H1 (cell line): ENCODE data around the gene LRR1. TPM values are rescaled to one million over a fixed set of nuclear protein-coding genes. Genes with fewer than 3 reads are reported as not detected.

ENCODE experiments used
- CTCF ChIA-PET: fragments of 300-600 bp; sonication (Branson Sonifier 250); formaldehyde crosslinking; loops from one replicate; lab custom pipeline; 2021; ENCODE audit not compliant: partially characterized antibody; lab: Charles Lee
- POLR2A ChIA-PET: fragments of 300-600 bp; sonication (Branson Sonifier 250); formaldehyde crosslinking; loops from one replicate; lab custom pipeline; 2021; ENCODE audit warnings: inconsistent platforms; ENCODE audit not compliant: partially characterized antibody; lab: Charles Lee
- DNase-seq, 2 experiments: peaks; one replicate each; pipeline versions ENCODE4 v3.0.0 to v3.0.0-alpha.2; 2010 to 2022; ENCODE audit warnings: low spot score in 2 of 2, low read depth in 1 of 2, mixed read lengths in 1 of 2
- FAIRE-seq: peaks from 2 replicates; lab custom pipeline; 2011; peaks lifted over from hg19 to GRCh38; lab: Jason Lieb, UNC
- H2AFZ ChIP-seq: 2 replicates; pipeline ENCODE4 v1.8.1; 2012; ENCODE audit warnings: low read length, inconsistent platforms
- H2AK5ac ChIP-seq: 2 replicates; pipeline ENCODE4 v1.6.1; 2013; ENCODE audit warnings: low read depth, low read length
- H2BK120ac ChIP-seq: replicated peaks from 2 replicates; pipeline ENCODE3; 2013; ENCODE audit warnings: low read depth, low read length, inconsistent platforms
- H2BK12ac ChIP-seq: 2 replicates; pipeline ENCODE4 v1.6.1; 2013; ENCODE audit warnings: low read depth, low read length
- H2BK15ac ChIP-seq: 2 replicates; pipeline ENCODE4 v1.6.1; 2013; ENCODE audit warnings: low read length
- H2BK20ac ChIP-seq: 2 replicates; pipeline ENCODE4 v1.6.1; 2013; ENCODE audit warnings: low read length
- H2BK5ac ChIP-seq: 2 replicates; pipeline ENCODE4 v1.6.1; 2013; ENCODE audit warnings: low read depth, low read length
- H3K14ac ChIP-seq: 2 replicates; pipeline ENCODE4 v1.6.1; 2013; ENCODE audit warnings: inconsistent platforms; ENCODE audit not compliant: insufficient read length
- H3K18ac ChIP-seq: 2 replicates; pipeline ENCODE4 v1.6.1; 2013; ENCODE audit warnings: low read length; ENCODE audit errors: extremely low read depth
- H3K23ac ChIP-seq: 2 replicates; pipeline ENCODE4 v1.6.1; 2013; ENCODE audit warnings: inconsistent platforms; ENCODE audit not compliant: insufficient read length
- H3K23me2 ChIP-seq: 2 replicates; pipeline ENCODE4 v1.6.1; 2013; ENCODE audit warnings: low read depth, low read length
- H3K27ac ChIP-seq: 2 replicates; pipeline ENCODE4 v1.6.1; 2011; ENCODE audit warnings: low read depth, low read length, inconsistent platforms
- H3K27me3 ChIP-seq, 4 experiments: replicated peaks in 1 of 4; 1 replicate in 1 of 4; 2 replicates in 3 of 4; pipeline versions ENCODE4 v1.6.1 to v1.8.1; 2011 to 2013; ENCODE audit warnings: low read length in 3 of 4, mild to moderate bottlenecking in 3 of 4, inconsistent platforms in 2 of 4, mixed read lengths in 2 of 4, moderate library complexity in 1 of 4; ENCODE audit not compliant: control insufficient read depth in 3 of 4, insufficient read depth in 3 of 4; ENCODE audit errors: extremely low read depth in 1 of 4
- H3K36me3 ChIP-seq, 4 experiments: 2 replicates each; pipeline versions ENCODE4 v1.6.1 to v1.8.1; 2011 to 2013; ENCODE audit warnings: mild to moderate bottlenecking in 4 of 4, low read length in 3 of 4, moderate library complexity in 2 of 4, control low read depth in 1 of 4, inconsistent platforms in 1 of 4; ENCODE audit not compliant: insufficient read depth in 4 of 4, control insufficient read depth in 2 of 4
- H3K4ac ChIP-seq: replicated peaks from 2 replicates; pipeline ENCODE3; 2013; ENCODE audit warnings: low read length, low read depth, mixed read lengths, inconsistent platforms; ENCODE audit not compliant: insufficient read length
- H3K4me1 ChIP-seq, 4 experiments: replicated peaks in 1 of 4; 1 replicate in 1 of 4; 2 replicates in 3 of 4; pipeline versions ENCODE4 v1.6.1 to v1.8.1; 2011 to 2013; ENCODE audit warnings: low read length in 3 of 4, inconsistent platforms in 2 of 4, mixed read lengths in 1 of 4; ENCODE audit not compliant: insufficient read depth in 4 of 4, control insufficient read depth in 3 of 4
- H3K4me2 ChIP-seq, 2 experiments: 2 replicates each; pipeline versions ENCODE4 v1.6.1 to v1.8.1; 2011 to 2013; ENCODE audit warnings: low read depth in 2 of 2, low read length in 2 of 2, control low read depth in 1 of 2, inconsistent platforms in 1 of 2, mild to moderate bottlenecking in 1 of 2; ENCODE audit not compliant: insufficient read depth in 1 of 2
- H3K4me3 ChIP-seq, 4 experiments: fragments of 200-600, 300-600 bp in 1 of 4; sonication (generic), shearing (Covaris generic), sonication (Bioruptor Twin) in 1 of 4; 2 replicates each; pipeline versions ENCODE4 v1.5.1 to v1.8.1; 2011 to 2016; ENCODE audit warnings: low read length in 4 of 4, low read depth in 3 of 4, control low read depth in 2 of 4, inconsistent platforms in 2 of 4, mild to moderate bottlenecking in 2 of 4, mixed read lengths in 1 of 4, moderate library complexity in 1 of 4; ENCODE audit not compliant: insufficient read depth in 2 of 4; ENCODE audit errors: extremely low read depth in 1 of 4
- H3K56ac ChIP-seq: replicated peaks from 2 replicates; pipeline ENCODE3; 2013; ENCODE audit warnings: low read depth, mild to moderate bottlenecking, mixed read lengths, low read length, inconsistent platforms; ENCODE audit not compliant: insufficient read length
- H3K79me1 ChIP-seq: 2 replicates; pipeline ENCODE4 v1.6.1; 2013; ENCODE audit warnings: low read depth, low read length, control low read depth
- H3K79me2 ChIP-seq, 2 experiments: 2 replicates each; pipeline versions ENCODE4 v1.6.1 to v1.8.1; 2012 to 2013; ENCODE audit warnings: low read length in 2 of 2, mild to moderate bottlenecking in 2 of 2, inconsistent platforms in 1 of 2; ENCODE audit not compliant: insufficient read depth in 2 of 2, control insufficient read depth in 1 of 2
- H3K9ac ChIP-seq, 4 experiments: replicated peaks in 1 of 4; 1 replicate in 1 of 4; 2 replicates in 3 of 4; pipeline versions ENCODE4 v1.6.1 to v1.8.1; 2011 to 2013; ENCODE audit warnings: low read depth in 3 of 4, low read length in 3 of 4, control low read depth in 2 of 4, mild to moderate bottlenecking in 2 of 4, moderate library complexity in 2 of 4, inconsistent platforms in 1 of 4; ENCODE audit errors: extremely low read depth in 1 of 4
- H3K9me3 ChIP-seq, 2 experiments: 2 replicates each; pipeline versions ENCODE4 v1.6.1 to v1.8.1; 2012 to 2013; ENCODE audit warnings: mild to moderate bottlenecking in 2 of 2, moderate library complexity in 2 of 2, control low read depth in 1 of 2, inconsistent platforms in 1 of 2, low read depth in 1 of 2, low read length in 1 of 2, mixed read lengths in 1 of 2; ENCODE audit not compliant: insufficient read depth in 2 of 2
- H4K20me1 ChIP-seq, 2 experiments: replicated peaks in 1 of 2; 2 replicates each; pipeline versions ENCODE3 to v1.8.1; 2011 to 2013; ENCODE audit warnings: inconsistent platforms in 2 of 2, low read length in 2 of 2, mild to moderate bottlenecking in 1 of 2; ENCODE audit not compliant: insufficient read depth in 2 of 2, control insufficient read depth in 1 of 2
- H4K5ac ChIP-seq: 2 replicates; pipeline ENCODE4 v1.6.1; 2013; ENCODE audit warnings: low read length, low read depth, mixed read lengths, inconsistent platforms; ENCODE audit not compliant: insufficient read length
- H4K8ac ChIP-seq: 2 replicates; pipeline ENCODE4 v1.8.0; 2013; ENCODE audit warnings: mild to moderate bottlenecking, moderate library complexity, low read length, inconsistent platforms; ENCODE audit not compliant: insufficient read depth; ENCODE audit errors: extremely low read depth
- H4K91ac ChIP-seq: replicated peaks from 2 replicates; pipeline ENCODE3; 2013; ENCODE audit warnings: low read length, mixed read lengths, inconsistent platforms; ENCODE audit not compliant: insufficient read length
- BACH1 ChIP-seq: IDR thresholded peaks from 2 replicates; pipeline ENCODE4 v1.6.1; 2012; ENCODE audit warnings: low read length, improper control_type of control experiment
- CEBPB ChIP-seq: IDR thresholded peaks from 2 replicates; pipeline ENCODE4 v1.6.1; 2012; ENCODE audit warnings: low read depth, low read length
- EGR1 ChIP-seq: IDR thresholded peaks from 2 replicates; pipeline ENCODE4 v1.6.1; 2011; ENCODE audit warnings: low read depth, low read length, borderline replicate concordance
- HDAC6 ChIP-seq: IDR thresholded peaks from one replicate; pipeline ENCODE4 v1.7.1; 2012; ENCODE audit warnings: low read depth, mild to moderate bottlenecking, inconsistent platforms, low read length, moderate library complexity
- KDM1A ChIP-seq: fragments of 200-600, 300-600 bp; sonication (generic); IDR thresholded peaks from 2 replicates; pipeline ENCODE4 v1.7.1; 2016; ENCODE audit warnings: mild to moderate bottlenecking, low read length, borderline replicate concordance
- NANOG ChIP-seq: IDR thresholded peaks from 2 replicates; pipeline ENCODE4 v1.6.1; 2011; ENCODE audit warnings: low read length, low read depth, mild to moderate bottlenecking, inconsistent platforms; ENCODE audit not compliant: insufficient read depth, poor library complexity, severe bottlenecking
- POLR2A ChIP-seq, 2 experiments: IDR thresholded peaks; 1 replicate in 1 of 2; 2 replicates in 1 of 2; pipeline ENCODE4 v1.6.1; 2011; ENCODE audit warnings: low read depth in 2 of 2, low read length in 2 of 2, mild to moderate bottlenecking in 2 of 2; ENCODE audit errors: control extremely low read depth in 1 of 2
- RNF2 ChIP-seq: fragments of 200-900, 300-1000 bp; sonication (generic); IDR thresholded peaks from 2 replicates; pipeline ENCODE4 v1.7.1; 2016; ENCODE audit warnings: borderline replicate concordance, low read depth, mild to moderate bottlenecking, antibody characterized with exemption, low read length; ENCODE audit not compliant: poor library complexity, severe bottlenecking; ENCODE audit errors: missing control alignments
- SP2 ChIP-seq: IDR thresholded peaks from 2 replicates; pipeline ENCODE4 v1.6.1; 2012; ENCODE audit warnings: mild to moderate bottlenecking, low read length, inconsistent platforms
- TBP ChIP-seq: IDR thresholded peaks from 2 replicates; pipeline ENCODE4 v1.6.1; 2011; ENCODE audit warnings: low read depth, low read length, improper control_type of control experiment
- ZNF274 ChIP-seq: IDR thresholded peaks from 2 replicates; pipeline ENCODE4 v1.7.0; 2012; ENCODE audit warnings: low read length, borderline replicate concordance; ENCODE audit errors: extremely low read depth
- WGBS, 2 experiments: shearing (Covaris generic) in 1 of 2; methylation state at CpG; one replicate each; pipeline versions ENCODE4 v1.1.6 to v1.1.7; 2013 to 2015; ENCODE audit warnings: low lambda C conversion rate in 2 of 2, mixed read lengths in 2 of 2, inconsistent platforms in 1 of 2, low coverage in 1 of 2, missing lambda C conversion rate in 1 of 2; ENCODE audit not compliant: insufficient replicate concordance in 2 of 2, insufficient coverage in 1 of 2, insufficient read length in 1 of 2; ENCODE audit errors: extremely low coverage in 1 of 2, missing lambda C conversion rate in 1 of 2; 5-methylcytosine and 5-hydroxymethylcytosine counted together
- polyA plus RNA-seq, 7 experiments: library from polyadenylated mRNA; depleted of rRNA in 3 of 7; stranded (reverse) in 5 of 7; unstranded in 2 of 7; fragments of >200 nt in 5 of 7; fragments of 200-250 nt in 2 of 7; gene quantifications; 1 replicate in 5 of 7; 2 replicates in 1 of 7; 4 replicates in 1 of 7; pipeline versions ENCODE4 v1.2.1 to v1.2.3, GENCODE V29; 2011 to 2013; ENCODE audit warnings: missing spikeins in 2 of 7, mixed read lengths in 2 of 7
- total RNA-seq: library from RNA; stranded (reverse); fragmentation: NEBNext Ultra II Directional; extraction: Animal tissue kit (Norgen Biotek cat#: 25700); gene quantifications from 2 replicates; pipeline ENCODE4 v1.2.1, GENCODE V29; 2021

LRR1 gene
- total and polyA plus RNA-seq, 2 of the 8 experiments (the other 6 are each of a cell fraction or from before 2014, with no cell fraction given), result 30.7 to 37.5 TPM

DNA sequence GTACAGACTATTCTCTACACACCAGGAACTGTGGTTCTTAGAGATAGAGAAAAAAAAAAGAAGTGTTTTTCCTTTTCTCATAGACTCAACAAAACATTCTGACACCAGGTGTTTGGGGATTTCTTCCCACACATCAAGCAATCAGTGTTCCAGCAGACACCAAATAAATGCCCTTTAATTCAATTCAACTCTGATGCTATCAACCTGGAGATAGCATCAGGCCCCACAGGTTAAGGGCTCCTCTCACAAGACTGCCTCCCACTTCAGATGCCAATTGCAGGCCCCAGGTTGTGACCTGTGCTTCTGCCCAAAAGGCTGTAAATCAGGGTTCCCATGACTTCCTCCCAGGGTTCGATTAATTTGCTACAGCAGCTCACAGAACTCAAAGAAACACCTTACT lies 49.3 kb upstream of the LRR1 start:
- Histone ChIP-seq H3K23me2 (no peaks in the 10 kb centered on the region; the same call in 1 of the 2 replicates), H3K79me2 (no peaks in the 10 kb centered on the region), H3K18ac (0 out of 2 replicates have a peak overlapping the region, but pooled peaks have one; percentile 4), H2BK20ac (no peak overlapping the region), H3K14ac (no peak overlapping the region), H4K5ac (no peak overlapping the region), H3K27ac (no peak overlapping the region), H2BK12ac (no peak overlapping the region; the same call in 1 of the 2 replicates), H3K36me3 (no peaks in the 10 kb centered on the region), H4K8ac (no peak overlapping the region), H3K4me1 (peaks cover 0 to 9% (median 6%) of the 10 kb centered on the region in 4 experiments; a peak in 3 of 7 replicates), H3K4me3 (peak overlapping the region in 3 of 4 experiments; percentile 6 to 27 (median 8); a peak in 2 of 8 replicates), H2AK5ac (no peak overlapping the region), H3K23ac (no peak overlapping the region), H3K9me3 (no peaks in the 10 kb centered on the region; a peak in 2 of 4 replicates), H4K91ac (peak overlapping the region; percentile 62), H3K4me2 (peak overlapping the region; percentile 18 to 40; a peak in 3 of 4 replicates), H2BK120ac (no peak overlapping the region), H3K56ac (no peak overlapping the region), H4K20me1 (no peaks in the 10 kb centered on the region), H2BK5ac (no peak overlapping the region; the same call in 1 of the 2 replicates), H3K79me1 (no peaks in the 10 kb centered on the region), H3K4ac (no peak overlapping the region), H3K9ac (no peak overlapping the region), H3K27me3 (no peaks in the 10 kb centered on the region), H2AFZ (peak overlapping the region; percentile 31), H2BK15ac (no peak overlapping the region)
- WGBS, 2 experiments, result 88% methylated on average over 1 of the region's 1 CpG; no CpG with 5 or more reads in 1 of the 2 experiments
- no peak for DNase-seq
- POLR2A ChIA-PET, result interaction anchor here (0.6 to 1.6 kb wide), 5 partner anchors 11 to 1299 kb away, joined by 3 to 10 read pairs (median 3); partner anchors contain the start of gene RPS29
- CTCF ChIA-PET, result interaction anchor here (0.6 to 3.0 kb wide), 9 partner anchors 12 to 380 kb away, joined by 3 to 40 read pairs (median 3); partner anchors contain the start of gene RPS29
- TF ChIP-seq NANOG (no peak), SP2 (no peak), EGR1 (no peak), ZNF274 (no peak), TBP (no peak), KDM1A (no peak), BACH1 (no peak), CEBPB (no peak), HDAC6 (no peak), POLR2A (IDR thresholded peaks at IDR 0.05; ENCODE audit: control extremely low read depth in 1 of 2, low read depth in 2 of 2, low read length in 2 of 2) (no peak), RNF2 (no peak)
- FAIRE-seq, result no peak
